Uterus (tissue), 4 donors: ENCODE results near the gene SFMBT2. TPM values are rescaled to one million over a fixed set of nuclear protein-coding genes. Genes with fewer than 3 reads are reported as not detected.
"Not testable (repeated sequence)": the region's sequence is repeated elsewhere in the genome, so short reads cannot be mapped to it uniquely, and the experiment has no call there.

Experiments used
- DNase-seq, 2 donors: peaks; one replicate each; pipeline ENCODE4 v3.0.0-alpha.2; 2019 to 2020
- H3K27ac ChIP-seq, 2 donors: fragments of 200-600 bp; sonication (generic); 1 replicate in 1 of 2; 2 replicates in 1 of 2; pipeline ENCODE4 v1.5.1; 2016 to 2018
- H3K27me3 ChIP-seq, 2 donors: fragments of 200-600 bp; sonication (generic); one replicate each; pipeline ENCODE4 v1.5.1; 2018 to 2019; ENCODE audit warnings: control low read depth in 1 of 2
- H3K36me3 ChIP-seq, 2 donors: fragments of 200-600 bp; sonication (generic); one replicate each; pipeline ENCODE4 v1.5.1; 2019; ENCODE audit warnings: control low read depth in 1 of 2
- H3K4me1 ChIP-seq, 2 donors: fragments of 200-600 bp; sonication (generic); one replicate each; pipeline ENCODE4 v1.5.1; 2018 to 2019; ENCODE audit warnings: control low read depth in 1 of 2
- H3K4me3 ChIP-seq, 2 donors: fragments of 200-600 bp; sonication (generic); 1 replicate in 1 of 2; 2 replicates in 1 of 2; pipeline ENCODE4 v1.5.1; 2018 to 2019; ENCODE audit warnings: mild to moderate bottlenecking in 1 of 2
- H3K9me3 ChIP-seq, 2 donors: fragments of 200-600 bp; sonication (generic); one replicate each; pipeline ENCODE4 v1.5.1; 2019; ENCODE audit warnings: control low read depth in 1 of 2
- CTCF ChIP-seq, 4 experiments: fragments of 200-600 bp in 2 of 4; fragments of 450-650 bp in 2 of 4; sonication (generic) in 2 of 4; IDR thresholded peaks; one replicate each; pipeline ENCODE4 v1.5.1; 2016 to 2019; ENCODE audit warnings: antibody characterized with exemption in 4 of 4, mild to moderate bottlenecking in 2 of 4, moderate library complexity in 1 of 4
- POLR2A ChIP-seq, 2 donors: fragments of 450-650 bp; IDR thresholded peaks; one replicate each; pipeline ENCODE4 v1.6.1; 2016; ENCODE audit warnings: antibody characterized with exemption in 2 of 2, mild to moderate bottlenecking in 1 of 2, moderate library complexity in 1 of 2
- intact Hi-C: fragments of 100-400 bp; cut with DNase I; formaldehyde crosslinking; loops from one replicate; pipeline ENCODE4 v1.15.1; 2023; ENCODE audit warnings: low total_unique reads
- total RNA-seq, 4 donors: library from RNA; depleted of rRNA in 3 of 4; stranded (reverse); fragments of >200 nt in 3 of 4; gene quantifications; one replicate each; pipeline versions ENCODE4 v1.1.0 to v1.2.4, GENCODE V29; 2014 to 2023
- donor health status: DM: yes; HTN: yes; CAD: no.

The SFMBT2 gene
- total RNA-seq, 4 donors from 2014 or later, result 7.7 to 23.4 (median 14.7) TPM

DNA sequence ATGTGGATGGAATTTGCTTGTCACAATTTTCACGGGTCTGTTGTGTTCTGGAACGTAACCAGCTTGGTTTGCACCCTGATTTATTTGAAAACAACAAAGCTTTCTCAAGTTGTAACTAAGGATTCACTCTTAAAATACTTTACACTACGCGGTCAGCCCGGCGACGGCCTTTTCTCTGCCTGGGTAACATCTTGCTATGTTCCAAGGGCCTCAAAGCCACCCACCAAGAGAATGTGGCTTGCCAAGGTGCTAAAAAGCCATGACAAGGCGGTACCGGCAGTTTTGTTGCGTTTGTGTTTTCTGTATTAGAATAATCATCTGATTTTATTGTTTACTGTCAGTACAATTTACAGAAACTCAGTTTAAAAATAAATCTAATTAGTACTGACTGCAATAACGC lies 220.9 kb downstream of the SFMBT2 start:
- Histone ChIP-seq H3K27me3 (no peaks in the 10 kb centered on the region), H3K9me3 (no peaks in the 10 kb centered on the region), H3K36me3 (no peaks in the 10 kb centered on the region), H3K4me3 (no peak overlapping the region), H3K27ac (no peak overlapping the region), H3K4me1 (no peaks in the 10 kb centered on the region)
- DNase-seq, result no peak
- intact Hi-C loops, result no loop called here
- TF ChIP-seq POLR2A (IDR thresholded peaks at IDR 0.05) (no peak), CTCF (IDR thresholded peaks at IDR 0.05) (no peak)

DNA sequence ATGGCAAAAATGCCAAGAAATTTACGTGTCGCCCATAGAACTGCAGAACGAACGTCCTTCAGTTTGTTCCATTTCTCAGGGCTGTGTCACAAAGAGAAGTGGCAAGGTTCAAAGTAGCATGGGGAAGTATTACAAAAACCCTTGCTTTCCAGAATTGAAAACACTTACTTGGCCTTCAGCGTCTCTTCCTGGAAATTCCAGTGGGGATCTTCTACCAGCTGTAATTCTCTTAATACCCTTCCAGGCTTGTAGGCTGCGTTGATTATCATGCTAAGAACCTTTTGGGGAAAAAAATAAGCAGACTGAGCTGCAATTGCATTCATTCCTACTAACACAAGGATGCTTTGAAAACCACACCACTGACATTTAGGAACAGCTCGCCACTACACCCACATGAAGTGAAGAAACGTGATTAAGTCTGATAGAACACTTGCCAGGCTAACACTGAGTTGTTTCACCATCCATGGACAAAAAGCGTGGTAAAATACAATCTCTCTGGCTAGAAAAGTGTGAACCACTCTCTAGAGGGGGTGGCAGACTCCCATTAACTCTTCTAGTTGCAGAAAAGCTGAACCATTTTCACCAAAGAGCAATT lies 222.3 kb downstream of the SFMBT2 start:
- intact Hi-C loops, result no loop called here
- H3K36me3 ChIP-seq, result no peaks in the 10 kb centered on the region
- H3K27ac ChIP-seq, result no peak overlapping the region
- H3K27me3 ChIP-seq, result no peaks in the 10 kb centered on the region
- H3K4me3 ChIP-seq, result no peak overlapping the region
- no peaks in the 10 kb centered on the region for H3K9me3 ChIP-seq
- no peaks in the 10 kb centered on the region for H3K4me1 ChIP-seq
- DNase-seq, result no peak
- no peak for TF ChIP-seq POLR2A (IDR thresholded peaks at IDR 0.05)

- no peak overlapping the region for H3K4me3 ChIP-seq
- H3K4me1 ChIP-seq, result no peaks in the 10 kb centered on the region
- no peaks in the 10 kb centered on the region for H3K27me3 ChIP-seq
- TF ChIP-seq CTCF (IDR thresholded peaks at IDR 0.05) (no peak), POLR2A (IDR thresholded peaks at IDR 0.05) (no peak)
- DNase-seq, result no peak
- H3K27ac ChIP-seq, result no peak overlapping the region
- H3K36me3 ChIP-seq, result no peaks in the 10 kb centered on the region
- intact Hi-C loops, result no loop called here
- H3K9me3 ChIP-seq, result no peaks in the 10 kb centered on the region
These were observed 224.3 kb downstream of the SFMBT2 start for GRCh38 chr10:7186387-7187018.

DNA sequence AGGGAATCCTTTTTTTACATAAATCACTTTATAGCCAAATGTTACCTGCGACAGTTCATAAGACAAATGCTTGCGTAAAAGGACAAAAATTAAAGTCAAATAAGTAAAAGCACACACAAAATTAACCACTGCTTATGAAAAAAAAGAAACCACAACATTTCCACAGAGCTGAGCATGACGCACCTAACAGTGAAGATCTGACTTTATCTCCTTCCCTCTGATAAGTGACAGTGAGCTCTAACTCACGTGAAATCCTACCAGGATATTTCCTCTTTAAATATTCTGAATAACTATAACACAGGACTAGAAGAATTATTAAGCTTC lies 225.5 kb downstream of the SFMBT2 start:
- Histone ChIP-seq H3K4me1 (no peaks in the 10 kb centered on the region), H3K27ac (no peak overlapping the region), H3K4me3 (no peak overlapping the region), H3K9me3 (no peaks in the 10 kb centered on the region), H3K36me3 (no peaks in the 10 kb centered on the region), H3K27me3 (no peaks in the 10 kb centered on the region)
- no peak for TF ChIP-seq CTCF (IDR thresholded peaks at IDR 0.05)
- no peak for TF ChIP-seq POLR2A (IDR thresholded peaks at IDR 0.05)
- DNase-seq, result no peak
- intact Hi-C loops, result no loop called here

- Histone ChIP-seq H3K27ac (no peak overlapping the region), H3K36me3 (no peaks in the 10 kb centered on the region), H3K4me1 (no peaks in the 10 kb centered on the region), H3K4me3 (no peak overlapping the region), H3K27me3 (no peaks in the 10 kb centered on the region), H3K9me3 (no peaks in the 10 kb centered on the region)
- intact Hi-C loops, result no loop called here
- no peak for DNase-seq
- TF ChIP-seq POLR2A (IDR thresholded peaks at IDR 0.05) (no peak), CTCF (IDR thresholded peaks at IDR 0.05) (no peak)
These were observed 226.0 kb downstream of the SFMBT2 start for GRCh38 chr10:7184660-7185366.

DNA sequence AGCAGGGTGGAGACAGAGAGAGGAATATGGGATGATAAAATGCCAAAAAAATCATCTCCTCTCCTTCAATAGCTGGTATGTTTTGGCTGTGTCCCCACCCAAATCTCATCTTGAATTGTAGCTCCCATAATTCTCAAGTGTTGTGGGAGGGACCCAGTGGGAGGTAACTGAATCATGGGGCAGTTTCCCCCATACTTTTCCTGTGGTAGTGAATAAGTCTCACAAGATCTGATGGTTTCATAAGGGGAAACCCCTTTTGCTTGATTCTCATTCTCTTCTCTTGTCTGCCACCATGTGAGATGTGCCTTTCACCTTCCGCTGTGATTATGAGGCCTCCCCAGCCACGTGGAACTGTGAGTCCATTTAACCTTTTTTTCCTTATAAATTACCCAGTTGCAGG lies 226.7 kb downstream of the SFMBT2 start:
- H3K27me3 ChIP-seq, intact Hi-C loops, H3K9me3 ChIP-seq, H3K4me3 ChIP-seq, H3K4me1 ChIP-seq, H3K27ac ChIP-seq, DNase-seq, H3K36me3 ChIP-seq: not testable (repeated sequence)

GRCh38 chr10:7182327-7182726 lies 228.5 kb downstream of the SFMBT2 start:
- H3K4me3 ChIP-seq, H3K27ac ChIP-seq, H3K4me1 ChIP-seq, H3K36me3 ChIP-seq, DNase-seq, intact Hi-C loops, H3K27me3 ChIP-seq, H3K9me3 ChIP-seq: not testable (repeated sequence)
